Measurements from ENCODE around the gene FBXO24.

DNA sequence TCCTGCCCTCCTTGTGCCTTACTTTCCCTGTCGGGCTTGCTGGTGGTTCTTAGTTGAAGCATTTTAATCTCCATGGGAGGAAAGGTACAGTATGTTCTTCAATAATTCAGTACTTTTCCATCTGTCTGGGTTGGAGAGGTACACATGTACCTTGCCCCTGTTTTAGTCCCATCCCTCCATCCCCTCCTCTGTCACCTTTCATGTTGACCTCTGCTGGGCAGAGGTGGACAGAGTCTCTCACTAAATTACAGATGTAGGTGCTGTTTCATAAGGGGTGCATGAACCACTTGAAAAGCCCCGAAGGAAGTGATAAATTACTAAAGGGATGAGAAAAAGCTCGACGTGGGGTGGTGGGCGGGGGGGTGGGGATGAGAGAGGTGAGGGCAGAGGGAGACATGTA lies 41.7 kb upstream of the FBXO24 start:
- TF ChIP-seq SP1 (IDR thresholded peaks at IDR 0.05; ENCODE audit: low read depth, low read length) (no peak), CHD2 (IDR thresholded peaks at IDR 0.05; ENCODE audit: borderline replicate concordance, low read depth, low read length) (no peak), SIN3A (IDR thresholded peaks at IDR 0.05; ENCODE audit: low read depth, low read length) (no peak), NFYA (IDR thresholded peaks at IDR 0.05; ENCODE audit: borderline replicate concordance, low read depth, low read length) (no peak), BMI1 (IDR thresholded peaks at IDR 0.05; ENCODE audit: borderline replicate concordance) (no peak), EGR1 (IDR thresholded peaks at IDR 0.05; ENCODE audit: borderline replicate concordance in 1 of 2, low read depth in 2 of 2, low read length in 2 of 2) (no peak), ZZZ3 (IDR thresholded peaks at IDR 0.05; ENCODE audit: control insufficient read depth, insufficient read length, low read depth) (no peak), POLR2AphosphoS5 (IDR thresholded peaks at IDR 0.05; ENCODE audit: low read length) (no peak), EZH2 (IDR thresholded peaks at IDR 0.05; ENCODE audit: borderline replicate concordance, control insufficient read depth, low read depth, low read length) (no peak), CEBPZ (IDR thresholded peaks at IDR 0.05; ENCODE audit: low read depth, low read length) (no peak)
- TF ChIP-seq, protein P1, sequence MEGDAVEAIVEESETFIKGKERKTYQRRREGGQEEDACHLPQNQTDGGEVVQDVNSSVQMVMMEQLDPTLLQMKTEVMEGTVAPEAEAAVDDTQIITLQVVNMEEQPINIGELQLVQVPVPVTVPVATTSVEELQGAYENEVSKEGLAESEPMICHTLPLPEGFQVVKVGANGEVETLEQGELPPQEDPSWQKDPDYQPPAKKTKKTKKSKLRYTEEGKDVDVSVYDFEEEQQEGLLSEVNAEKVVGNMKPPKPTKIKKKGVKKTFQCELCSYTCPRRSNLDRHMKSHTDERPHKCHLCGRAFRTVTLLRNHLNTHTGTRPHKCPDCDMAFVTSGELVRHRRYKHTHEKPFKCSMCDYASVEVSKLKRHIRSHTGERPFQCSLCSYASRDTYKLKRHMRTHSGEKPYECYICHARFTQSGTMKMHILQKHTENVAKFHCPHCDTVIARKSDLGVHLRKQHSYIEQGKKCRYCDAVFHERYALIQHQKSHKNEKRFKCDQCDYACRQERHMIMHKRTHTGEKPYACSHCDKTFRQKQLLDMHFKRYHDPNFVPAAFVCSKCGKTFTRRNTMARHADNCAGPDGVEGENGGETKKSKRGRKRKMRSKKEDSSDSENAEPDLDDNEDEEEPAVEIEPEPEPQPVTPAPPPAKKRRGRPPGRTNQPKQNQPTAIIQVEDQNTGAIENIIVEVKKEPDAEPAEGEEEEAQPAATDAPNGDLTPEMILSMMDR (IDR thresholded peaks at IDR 0.05 in 2 of 3, conservative IDR thresholded peaks at IDR 0.05 in 1 of 3; ENCODE audit: control insufficient read depth in 2 of 3, extremely low read depth in 1 of 3, insufficient read depth in 1 of 3, low read depth in 3 of 3, low read length in 3 of 3) = no peak
- TF ChIP-seq, protein P2, sequence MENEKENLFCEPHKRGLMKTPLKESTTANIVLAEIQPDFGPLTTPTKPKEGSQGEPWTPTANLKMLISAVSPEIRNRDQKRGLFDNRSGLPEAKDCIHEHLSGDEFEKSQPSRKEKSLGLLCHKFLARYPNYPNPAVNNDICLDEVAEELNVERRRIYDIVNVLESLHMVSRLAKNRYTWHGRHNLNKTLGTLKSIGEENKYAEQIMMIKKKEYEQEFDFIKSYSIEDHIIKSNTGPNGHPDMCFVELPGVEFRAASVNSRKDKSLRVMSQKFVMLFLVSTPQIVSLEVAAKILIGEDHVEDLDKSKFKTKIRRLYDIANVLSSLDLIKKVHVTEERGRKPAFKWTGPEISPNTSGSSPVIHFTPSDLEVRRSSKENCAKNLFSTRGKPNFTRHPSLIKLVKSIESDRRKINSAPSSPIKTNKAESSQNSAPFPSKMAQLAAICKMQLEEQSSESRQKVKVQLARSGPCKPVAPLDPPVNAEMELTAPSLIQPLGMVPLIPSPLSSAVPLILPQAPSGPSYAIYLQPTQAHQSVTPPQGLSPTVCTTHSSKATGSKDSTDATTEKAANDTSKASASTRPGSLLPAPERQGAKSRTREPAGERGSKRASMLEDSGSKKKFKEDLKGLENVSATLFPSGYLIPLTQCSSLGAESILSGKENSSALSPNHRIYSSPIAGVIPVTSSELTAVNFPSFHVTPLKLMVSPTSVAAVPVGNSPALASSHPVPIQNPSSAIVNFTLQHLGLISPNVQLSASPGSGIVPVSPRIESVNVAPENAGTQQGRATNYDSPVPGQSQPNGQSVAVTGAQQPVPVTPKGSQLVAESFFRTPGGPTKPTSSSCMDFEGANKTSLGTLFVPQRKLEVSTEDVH (IDR thresholded peaks at IDR 0.05; ENCODE audit: low read depth, partially characterized antibody) = no peak

Measured in GM12878 (cell line).